Cardiac ventricle fibroblast (primary cell): ENCODE data around the gene PGLYRP3. TPM values are rescaled to one million over a fixed set of nuclear protein-coding genes. Genes with fewer than 3 reads are reported as not detected.

ENCODE experiments used
- total RNA-seq: library from RNA; depleted of rRNA; stranded (reverse); fragments of >200 nt; gene quantifications from 2 replicates; pipeline ENCODE4 v1.2.3, GENCODE V29; 2015

The PGLYRP3 gene, protein sequence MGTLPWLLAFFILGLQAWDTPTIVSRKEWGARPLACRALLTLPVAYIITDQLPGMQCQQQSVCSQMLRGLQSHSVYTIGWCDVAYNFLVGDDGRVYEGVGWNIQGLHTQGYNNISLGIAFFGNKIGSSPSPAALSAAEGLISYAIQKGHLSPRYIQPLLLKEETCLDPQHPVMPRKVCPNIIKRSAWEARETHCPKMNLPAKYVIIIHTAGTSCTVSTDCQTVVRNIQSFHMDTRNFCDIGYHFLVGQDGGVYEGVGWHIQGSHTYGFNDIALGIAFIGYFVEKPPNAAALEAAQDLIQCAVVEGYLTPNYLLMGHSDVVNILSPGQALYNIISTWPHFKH
- not detected in 2 replicates for total RNA-seq

GRCh38 chr1:153312570-153313186 is at the start of gene PGLYRP3:
TSS of gene PGLYRP3 (minus strand) at chr1:153312952. CDS start at chr1:153310665, 2,287 bp downstream.

GRCh38 chr1:153357853-153358690 is 45.3 kb upstream of the PGLYRP3 start, which contains the start of gene S100A9:
TSS of gene S100A9 (plus strand) at chr1:153357854. CDS start at chr1:153358284, 430 bp downstream.

GRCh38 chr1:153348511-153349362 is 36.0 kb upstream of the PGLYRP3 start, which contains the start of gene PGLYRP4:
TSS of gene PGLYRP4 (minus strand) at chr1:153348841. CDS start at chr1:153347932, 909 bp downstream.

DNA sequence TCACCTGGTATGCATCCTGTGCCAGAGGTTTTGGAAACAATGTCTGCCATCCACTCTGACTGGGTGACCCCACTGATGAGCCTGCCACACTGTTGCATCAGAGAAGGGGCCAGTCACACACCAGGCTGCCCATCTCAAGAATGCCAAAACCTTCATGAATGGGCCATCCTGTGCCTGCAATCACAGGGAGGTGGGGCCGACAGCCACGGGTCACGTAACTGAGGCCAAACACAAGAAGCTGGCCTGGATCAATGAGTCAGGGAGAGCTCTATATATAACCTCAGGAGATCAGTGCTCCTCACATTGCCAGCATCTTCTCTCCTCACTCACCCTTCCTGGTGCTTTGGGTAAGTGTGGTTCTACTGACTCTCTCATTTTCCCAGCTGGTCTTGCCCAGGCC is 53.4 kb downstream of the PGLYRP3 start, which contains the start of gene LORICRIN:
TSS of gene LORICRIN (plus strand) at position 301 of the 400 bp plus-strand sequence. CDS start 1,263 bp downstream, outside the sequence.

Other genes with a start within 250 kb of the PGLYRP3 start
- not detected in 2 replicates for gene SPRR2B, start 241.3 kb downstream of the PGLYRP3 start, total RNA-seq
- not detected in 2 replicates for gene SPRR2E, start 218.4 kb downstream of the PGLYRP3 start, total RNA-seq
- not detected in 2 replicates for gene SPRR2F, start 199.4 kb downstream of the PGLYRP3 start, total RNA-seq
- gene SPRR2G, start 162.1 kb downstream of the PGLYRP3 start, total RNA-seq, result not detected in 2 replicates
- gene LELP1, start 109.5 kb downstream of the PGLYRP3 start, total RNA-seq, result not detected in 2 replicates
- gene PRR9, start 95.4 kb downstream of the PGLYRP3 start, total RNA-seq, result not detected in 2 replicates
- gene LORICRIN, start 53.3 kb downstream of the PGLYRP3 start, total RNA-seq, result not detected in 2 replicates
- not detected in 2 replicates for gene PGLYRP4, start 35.9 kb upstream of the PGLYRP3 start, total RNA-seq
- not detected in 2 replicates for gene S100A9, start 44.9 kb upstream of the PGLYRP3 start, total RNA-seq
- not detected in 2 replicates for gene S100A12, start 62.7 kb upstream of the PGLYRP3 start, total RNA-seq
- gene S100A8, start 78.1 kb upstream of the PGLYRP3 start, total RNA-seq, result not detected in 2 replicates
- not detected in 2 replicates for gene S100A7A, start 103.6 kb upstream of the PGLYRP3 start, total RNA-seq
- gene S100A7, start 147.7 kb upstream of the PGLYRP3 start, total RNA-seq, result not detected in 2 replicates
- 1,170 and 1,265 TPM in 2 replicates for gene S100A6, start 223.0 kb upstream of the PGLYRP3 start, total RNA-seq
- not detected in 2 replicates for gene S100A5, start 228.0 kb upstream of the PGLYRP3 start, total RNA-seq
- gene S100A4, start 232.9 kb upstream of the PGLYRP3 start, total RNA-seq, result 662 and 686 TPM in 2 replicates
- 3.3 and 11.2 TPM in 2 replicates for gene S100A3, start 236.3 kb upstream of the PGLYRP3 start, total RNA-seq